ENCODE results near the gene RGS21. TPM values are rescaled to one million over a fixed set of nuclear protein-coding genes. Genes with fewer than 3 reads are reported as not detected.

RGS21 gene
- total RNA-seq, 1 donor = not detected

DNA sequence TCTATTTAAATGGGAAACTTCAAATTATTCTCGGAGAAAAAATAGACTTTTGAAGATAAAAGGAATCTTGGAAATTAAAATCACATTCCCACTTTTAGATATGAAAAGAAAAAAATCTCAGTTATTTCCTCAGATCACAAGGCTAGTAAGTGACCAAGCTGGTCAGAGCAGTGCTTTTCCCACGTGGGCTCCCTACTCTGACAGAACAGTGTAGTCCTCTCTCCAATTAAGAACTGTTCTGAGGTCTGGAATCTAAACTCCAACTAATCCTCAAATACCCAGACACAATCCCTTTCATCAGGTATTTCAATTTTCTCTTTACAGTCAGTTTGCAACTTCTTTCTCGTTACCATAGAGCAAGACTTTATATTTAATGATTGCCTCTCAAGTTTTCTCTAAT lies 50.6 kb downstream of the RGS21 start:
- TF ChIP-seq, protein P1, sequence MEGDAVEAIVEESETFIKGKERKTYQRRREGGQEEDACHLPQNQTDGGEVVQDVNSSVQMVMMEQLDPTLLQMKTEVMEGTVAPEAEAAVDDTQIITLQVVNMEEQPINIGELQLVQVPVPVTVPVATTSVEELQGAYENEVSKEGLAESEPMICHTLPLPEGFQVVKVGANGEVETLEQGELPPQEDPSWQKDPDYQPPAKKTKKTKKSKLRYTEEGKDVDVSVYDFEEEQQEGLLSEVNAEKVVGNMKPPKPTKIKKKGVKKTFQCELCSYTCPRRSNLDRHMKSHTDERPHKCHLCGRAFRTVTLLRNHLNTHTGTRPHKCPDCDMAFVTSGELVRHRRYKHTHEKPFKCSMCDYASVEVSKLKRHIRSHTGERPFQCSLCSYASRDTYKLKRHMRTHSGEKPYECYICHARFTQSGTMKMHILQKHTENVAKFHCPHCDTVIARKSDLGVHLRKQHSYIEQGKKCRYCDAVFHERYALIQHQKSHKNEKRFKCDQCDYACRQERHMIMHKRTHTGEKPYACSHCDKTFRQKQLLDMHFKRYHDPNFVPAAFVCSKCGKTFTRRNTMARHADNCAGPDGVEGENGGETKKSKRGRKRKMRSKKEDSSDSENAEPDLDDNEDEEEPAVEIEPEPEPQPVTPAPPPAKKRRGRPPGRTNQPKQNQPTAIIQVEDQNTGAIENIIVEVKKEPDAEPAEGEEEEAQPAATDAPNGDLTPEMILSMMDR (IDR thresholded peaks at IDR 0.05; ENCODE audit: insufficient read depth, low read depth, low read length) = no peak
- DNase-seq (ENCODE audit: low read depth) = no peak
- H3K4me3 ChIP-seq (ENCODE audit: low read depth, low read length) = no peak overlapping the region

DNA sequence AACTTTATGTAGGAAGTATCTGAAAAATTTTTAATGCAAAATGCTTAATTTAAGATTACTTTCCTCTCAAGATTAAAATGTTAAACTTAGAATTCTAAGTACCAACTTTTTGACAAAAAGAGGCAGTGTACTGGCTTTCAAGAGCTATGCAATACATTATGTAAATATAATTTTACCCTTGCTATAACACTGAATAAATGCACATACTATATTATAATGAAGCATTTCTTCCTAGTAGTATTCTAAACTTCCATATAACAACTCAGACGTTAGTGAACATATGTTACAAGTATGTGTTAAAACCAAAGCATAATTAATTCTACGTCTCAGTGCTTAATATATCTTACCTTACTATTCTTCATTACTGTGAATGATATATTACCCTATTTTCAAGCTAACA lies 58.5 kb downstream of the RGS21 start:
- TF ChIP-seq, protein P1 (IDR thresholded peaks at IDR 0.05; ENCODE audit: insufficient read depth, low read depth, low read length) = no peak
- no peak for DNase-seq (ENCODE audit: low read depth)
- no peak overlapping the region for H3K4me3 ChIP-seq (ENCODE audit: low read depth, low read length)

DNA sequence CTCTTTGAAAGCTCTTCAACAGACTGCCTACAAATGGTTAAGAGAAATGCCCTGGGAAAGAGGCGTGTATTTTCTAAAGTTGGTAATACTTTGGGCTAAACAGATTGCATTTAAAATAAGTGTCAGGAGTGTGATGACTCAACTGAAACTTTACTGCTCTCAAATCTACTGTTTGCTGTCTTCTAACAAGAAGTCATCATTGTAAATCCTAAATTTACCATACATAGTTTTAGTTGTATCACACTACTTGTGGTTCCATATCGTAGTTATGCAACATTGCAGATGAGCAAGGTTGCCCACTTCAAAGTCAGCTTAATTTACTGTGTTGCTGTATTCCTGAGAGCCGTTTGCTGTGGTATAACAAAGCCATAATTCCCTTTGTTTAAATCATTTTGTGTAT lies 59.6 kb downstream of the RGS21 start:
- TF ChIP-seq, protein P1 (IDR thresholded peaks at IDR 0.05; ENCODE audit: insufficient read depth, low read depth, low read length) = no peak
- no peak overlapping the region for H3K4me3 ChIP-seq (ENCODE audit: low read depth, low read length)
- no peak for DNase-seq (ENCODE audit: low read depth)

DNA sequence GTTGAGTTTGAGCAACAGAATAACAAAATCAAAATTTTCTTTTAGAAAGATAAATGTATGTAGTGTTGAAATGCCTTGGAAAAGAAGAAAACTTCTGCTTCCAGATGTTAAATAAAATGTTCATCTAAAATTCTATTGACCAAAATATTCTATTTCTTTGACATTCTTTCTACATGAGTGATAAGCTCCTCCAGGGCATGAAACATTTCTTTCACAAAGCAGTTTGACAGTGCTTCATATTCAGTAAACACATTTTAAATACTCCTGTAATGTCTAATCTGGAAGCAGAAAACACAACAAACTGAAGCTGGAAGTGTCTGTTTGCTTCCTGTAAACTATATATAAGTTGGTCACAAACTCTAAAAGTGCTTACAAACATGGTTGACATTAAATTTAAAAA lies 61.5 kb downstream of the RGS21 start:
- TF ChIP-seq, protein P1 (IDR thresholded peaks at IDR 0.05; ENCODE audit: insufficient read depth, low read depth, low read length) = no peak
- DNase-seq (ENCODE audit: low read depth) = peak; percentile 19
- H3K4me3 ChIP-seq (ENCODE audit: low read depth, low read length) = no peak overlapping the region

DNA sequence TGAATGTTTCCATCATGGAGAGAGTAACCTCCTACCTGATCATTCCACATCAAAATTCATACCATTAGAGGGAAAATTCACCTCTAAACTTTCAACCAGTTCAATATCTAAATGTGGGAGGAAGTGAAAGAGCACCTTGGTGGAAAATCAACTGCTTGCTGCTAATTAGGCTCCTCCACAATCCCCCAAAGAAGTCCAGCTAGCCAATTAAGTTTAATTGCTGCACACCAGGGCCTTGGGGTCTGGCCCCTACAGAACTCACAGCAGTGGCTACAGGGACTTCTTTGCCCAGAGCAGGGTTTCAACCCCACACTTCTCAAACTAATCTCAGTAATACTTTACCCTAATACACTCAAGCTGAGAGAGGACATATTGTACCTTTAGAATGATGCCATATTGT lies 62.1 kb downstream of the RGS21 start:
- DNase-seq (ENCODE audit: low read depth) = no peak
- TF ChIP-seq, protein P1 (IDR thresholded peaks at IDR 0.05; ENCODE audit: insufficient read depth, low read depth, low read length) = no peak
- no peak overlapping the region for H3K4me3 ChIP-seq (ENCODE audit: low read depth, low read length)

DNA sequence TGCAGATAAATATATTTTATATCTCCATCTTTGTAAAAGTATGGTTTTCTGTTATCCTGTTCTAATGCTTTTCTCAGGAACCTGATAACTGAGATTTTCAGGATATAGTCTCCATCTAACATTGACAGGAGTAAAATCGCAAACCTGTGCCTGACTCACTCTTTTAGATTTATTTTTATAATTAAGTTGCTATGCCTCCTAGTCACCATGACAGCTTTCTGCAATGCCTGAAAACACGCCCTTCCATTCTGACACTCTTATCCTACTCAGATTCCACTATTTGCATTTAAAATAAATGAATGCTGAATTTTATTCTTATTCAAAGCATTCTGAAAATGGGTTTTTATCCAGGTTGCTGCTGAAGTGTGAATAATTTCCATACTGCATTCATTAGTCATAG lies 62.8 kb downstream of the RGS21 start:
- no peak for DNase-seq (ENCODE audit: low read depth)
- no peak overlapping the region for H3K4me3 ChIP-seq (ENCODE audit: low read depth, low read length)
- TF ChIP-seq, protein P1 (IDR thresholded peaks at IDR 0.05; ENCODE audit: insufficient read depth, low read depth, low read length) = no peak

DNA sequence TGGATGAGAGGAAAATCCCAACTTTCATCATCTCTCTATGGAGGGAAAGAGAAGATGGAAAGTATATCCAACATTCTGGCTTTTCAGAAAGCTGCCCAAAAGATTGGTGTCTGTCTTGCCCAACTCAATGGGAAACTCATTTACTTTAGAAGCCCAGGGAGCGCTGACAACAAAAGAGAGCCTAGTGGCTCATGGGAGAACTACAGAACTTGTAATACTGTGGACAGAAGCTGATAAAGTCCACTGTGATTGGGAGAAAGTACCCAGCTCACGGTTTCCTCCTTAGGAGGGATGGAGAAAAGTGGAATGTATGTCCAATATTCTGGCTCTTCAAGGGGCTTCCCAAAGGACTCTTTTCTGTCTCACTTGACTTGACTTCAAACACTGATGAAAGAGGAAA lies 66.0 kb downstream of the RGS21 start:
- TF ChIP-seq, protein P1 (IDR thresholded peaks at IDR 0.05; ENCODE audit: insufficient read depth, low read depth, low read length) = no peak
- no peak for DNase-seq (ENCODE audit: low read depth)
- H3K4me3 ChIP-seq (ENCODE audit: low read depth, low read length) = no peak overlapping the region
